HepG2 (cell line): ENCODE data around the gene LDAH. TPM values are rescaled to one million over a fixed set of nuclear protein-coding genes. Genes with fewer than 3 reads are reported as not detected.
A peak's percentile ranks its signal among the peaks of the same experiment; 100 is the strongest.

Experiments used
- MYNN ChIP-seq: sonication (generic); formaldehyde crosslinking; IDR thresholded peaks from 2 replicates; pipeline ENCODE4 v1.4.0; 2020; ENCODE audit warnings: mild to moderate bottlenecking, low read depth, missing genetic modification reagents
- NFE2L2 ChIP-seq: fragments of 150-350 bp; IDR thresholded peaks from 2 replicates; pipeline ENCODE4 v1.6.1; 2014; ENCODE audit warnings: low read length
- REXO4 ChIP-seq: sonication (generic); formaldehyde crosslinking; IDR thresholded peaks from 2 replicates; pipeline ENCODE4 v1.8.0; 2022; ENCODE audit warnings: missing genetic modification reagents, mild to moderate bottlenecking, borderline replicate concordance
- TBL1XR1 ChIP-seq: fragments of 150-350 bp; IDR thresholded peaks from 2 replicates; pipeline ENCODE4 v1.6.1; 2014; ENCODE audit warnings: borderline replicate concordance, low read length; ENCODE audit not compliant: partially characterized antibody
- ZBTB1 ChIP-seq: sonication (generic); formaldehyde crosslinking; IDR thresholded peaks from 2 replicates; pipeline ENCODE4 v1.4.0; 2020; ENCODE audit warnings: missing genetic modification reagents, borderline replicate concordance
- ZFP36L1 ChIP-seq: sonication (generic); formaldehyde crosslinking; IDR thresholded peaks from 2 replicates; pipeline ENCODE4 v1.8.0; 2022; ENCODE audit warnings: mild to moderate bottlenecking, missing genetic modification reagents, moderate library complexity
- ZNF33B ChIP-seq: sonication (generic); formaldehyde crosslinking; IDR thresholded peaks from 2 replicates; pipeline ENCODE4 v1.5.1; 2020; ENCODE audit warnings: mild to moderate bottlenecking, missing genetic modification reagents
- ZNF703 ChIP-seq: sonication (generic); formaldehyde crosslinking; IDR thresholded peaks from 2 replicates; pipeline ENCODE4 v1.5.1; 2020; ENCODE audit warnings: missing genetic modification reagents, mild to moderate bottlenecking, moderate library complexity, borderline replicate concordance
- ZSCAN29 ChIP-seq: sonication (generic); formaldehyde crosslinking; conservative IDR thresholded peaks from 2 replicates; pipeline ENCODE4 v1.4.0; 2020; ENCODE audit warnings: mild to moderate bottlenecking, missing genetic modification reagents
- polyA plus RNA-seq, 8 experiments: library from polyadenylated mRNA; depleted of rRNA in 3 of 8; stranded (reverse) in 7 of 8; unstranded in 1 of 8; fragments of >200 nt; fragmentation: Illumina TruSeq in 4 of 8; extraction: Trizol in 4 of 8; gene quantifications; 2 replicates each; pipeline versions ENCODE4 v1.2.1 to v1.2.3, GENCODE V29; 2011 to 2016; ENCODE audit warnings: low read depth in 4 of 8, missing spikeins in 1 of 8, mixed read lengths in 1 of 8; ENCODE audit not compliant: insufficient read depth in 1 of 8
- total RNA-seq, 5 experiments: library from RNA; depleted of rRNA; stranded (reverse); fragments of >200 nt; fragmentation: Illumina TruSeq; extraction: Trizol; gene quantifications; 2 replicates each; pipeline ENCODE4 v1.2.3, GENCODE V29; 2016; ENCODE audit warnings: low read depth in 1 of 5
- TF ChIP-seq, protein P1 (sequence below): sonication (generic); formaldehyde crosslinking; IDR thresholded peaks from 2 replicates; pipeline ENCODE4 v1.4.0; 2020; ENCODE audit warnings: mild to moderate bottlenecking, missing genetic modification reagents
- TF ChIP-seq, protein P2 (sequence below): sonication (generic); formaldehyde crosslinking; IDR thresholded peaks from 2 replicates; pipeline ENCODE4 v1.5.0; 2020; ENCODE audit warnings: mild to moderate bottlenecking, low read depth, missing genetic modification reagents, borderline replicate concordance
- TF ChIP-seq, protein P3 (sequence below): sonication (generic); formaldehyde crosslinking; conservative IDR thresholded peaks from 2 replicates; pipeline ENCODE4 v1.8.1; 2023; ENCODE audit warnings: missing genetic modification reagents
- TF ChIP-seq, protein P4 (sequence below): sonication (generic); formaldehyde crosslinking; IDR thresholded peaks from 2 replicates; pipeline ENCODE4 v1.5.0; 2020; ENCODE audit warnings: mild to moderate bottlenecking, missing genetic modification reagents

The LDAH gene
- total and polyA plus RNA-seq, 2 of the 13 experiments (the other 11 are each of a cell fraction or from before 2014, with no cell fraction given), result 28.8 to 46.2 TPM

- TF ChIP-seq ZFP36L1 (CRISPR knock-in tag) (peak; percentile 53; the same call in 1 of the 2 replicates), NFE2L2 (no peak), ZSCAN29 (no peak; the same call in 1 of the 2 replicates), ZNF703 (CRISPR knock-in tag) (peak; percentile 51; the same call in 1 of the 2 replicates), TBL1XR1 (peak; percentile 22), MYNN (CRISPR knock-in tag) (peak; percentile 93; the same call in 1 of the 2 replicates), ZNF33B (CRISPR knock-in tag) (0 out of 2 replicates have a peak, but pooled peaks have one; percentile 15), REXO4 (CRISPR knock-in tag) (no peak), ZBTB1 (CRISPR knock-in tag) (no peak)
- TF ChIP-seq, protein P1, sequence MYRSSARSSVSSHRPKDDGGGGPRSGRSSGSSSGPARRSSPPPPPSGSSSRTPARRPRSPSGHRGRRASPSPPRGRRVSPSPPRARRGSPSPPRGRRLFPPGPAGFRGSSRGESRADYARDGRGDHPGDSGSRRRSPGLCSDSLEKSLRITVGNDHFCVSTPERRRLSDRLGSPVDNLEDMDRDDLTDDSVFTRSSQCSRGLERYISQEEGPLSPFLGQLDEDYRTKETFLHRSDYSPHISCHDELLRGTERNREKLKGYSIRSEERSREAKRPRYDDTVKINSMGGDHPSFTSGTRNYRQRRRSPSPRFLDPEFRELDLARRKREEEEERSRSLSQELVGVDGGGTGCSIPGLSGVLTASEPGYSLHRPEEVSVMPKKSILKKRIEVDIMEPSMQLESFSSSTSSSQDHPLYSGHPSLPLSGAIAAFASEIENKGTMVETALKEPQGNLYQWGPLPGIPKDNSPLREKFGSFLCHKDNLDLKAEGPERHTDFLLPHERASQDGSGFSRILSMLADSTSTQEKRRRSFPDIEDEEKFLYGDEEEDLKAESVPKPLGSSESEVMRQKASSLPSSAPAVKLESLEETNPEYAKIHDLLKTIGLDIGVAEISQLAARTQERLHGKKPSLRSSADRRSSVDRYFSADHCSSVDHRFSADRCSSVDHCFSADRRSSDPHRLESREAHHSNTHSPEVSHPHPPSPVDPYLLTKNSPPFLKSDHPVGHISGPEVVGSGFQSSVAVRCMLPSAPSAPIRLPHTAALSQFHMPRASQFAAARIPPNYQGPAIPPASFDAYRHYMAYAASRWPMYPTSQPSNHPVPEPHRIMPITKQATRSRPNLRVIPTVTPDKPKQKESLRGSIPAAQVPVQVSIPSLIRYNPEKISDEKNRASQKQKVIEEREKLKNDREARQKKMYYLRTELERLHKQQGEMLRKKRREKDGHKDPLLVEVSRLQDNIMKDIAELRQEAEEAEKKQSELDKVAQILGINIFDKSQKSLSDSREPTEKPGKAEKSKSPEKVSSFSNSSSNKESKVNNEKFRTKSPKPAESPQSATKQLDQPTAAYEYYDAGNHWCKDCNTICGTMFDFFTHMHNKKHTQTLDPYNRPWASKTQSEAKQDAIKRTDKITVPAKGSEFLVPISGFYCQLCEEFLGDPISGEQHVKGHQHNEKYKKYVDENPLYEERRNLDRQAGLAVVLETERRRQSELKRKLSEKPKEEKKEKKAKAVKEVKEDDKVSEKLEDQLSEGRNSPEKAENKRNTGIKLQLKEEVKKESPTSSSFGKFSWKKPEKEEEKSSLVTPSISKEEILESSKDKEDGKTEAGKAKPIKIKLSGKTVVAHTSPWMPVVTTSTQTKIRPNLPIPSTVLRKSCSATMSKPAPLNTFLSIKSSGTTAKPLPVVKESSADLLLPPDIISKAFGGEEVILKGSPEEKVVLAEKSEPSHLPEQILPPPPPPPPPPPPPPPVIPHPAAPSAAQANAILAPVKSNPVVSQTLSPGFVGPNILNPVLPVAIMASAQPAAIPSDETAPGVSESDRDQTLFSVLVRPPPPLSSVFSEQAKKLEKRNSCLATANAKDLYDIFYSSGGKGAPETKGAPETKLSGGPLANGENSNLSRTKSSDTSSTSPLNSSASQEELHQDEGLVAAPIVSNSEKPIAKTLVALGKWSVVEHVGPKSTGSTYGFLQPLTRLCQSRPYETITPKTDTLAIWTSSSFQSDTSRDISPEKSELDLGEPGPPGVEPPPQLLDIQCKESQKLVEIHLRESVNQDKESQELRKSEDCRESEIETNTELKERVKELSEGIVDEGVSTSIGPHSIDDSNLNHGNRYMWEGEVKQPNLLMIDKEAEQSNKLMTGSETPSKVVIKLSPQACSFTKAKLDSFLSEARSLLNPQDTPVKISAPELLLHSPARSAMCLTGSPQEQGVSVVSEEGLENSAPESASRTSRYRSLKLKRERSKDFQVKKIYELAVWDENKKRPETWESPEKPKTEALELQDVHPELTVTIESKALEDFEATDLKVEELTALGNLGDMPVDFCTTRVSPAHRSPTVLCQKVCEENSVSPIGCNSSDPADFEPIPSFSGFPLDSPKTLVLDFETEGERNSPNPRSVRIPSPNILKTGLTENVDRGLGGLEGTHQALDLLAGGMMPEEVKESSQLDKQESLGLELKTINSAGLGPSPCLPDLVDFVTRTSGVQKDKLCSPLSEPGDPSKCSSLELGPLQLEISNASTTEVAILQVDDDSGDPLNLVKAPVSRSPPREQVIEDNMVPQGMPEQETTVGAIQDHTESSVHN (CRISPR knock-in tag), result 0 out of 2 replicates have a peak, but pooled peaks have one; percentile 79
- TF ChIP-seq, protein P2, sequence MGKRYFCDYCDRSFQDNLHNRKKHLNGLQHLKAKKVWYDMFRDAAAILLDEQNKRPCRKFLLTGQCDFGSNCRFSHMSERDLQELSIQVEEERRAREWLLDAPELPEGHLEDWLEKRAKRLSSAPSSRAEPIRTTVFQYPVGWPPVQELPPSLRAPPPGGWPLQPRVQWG (CRISPR knock-in tag), result no peak
- TF ChIP-seq, protein P3, sequence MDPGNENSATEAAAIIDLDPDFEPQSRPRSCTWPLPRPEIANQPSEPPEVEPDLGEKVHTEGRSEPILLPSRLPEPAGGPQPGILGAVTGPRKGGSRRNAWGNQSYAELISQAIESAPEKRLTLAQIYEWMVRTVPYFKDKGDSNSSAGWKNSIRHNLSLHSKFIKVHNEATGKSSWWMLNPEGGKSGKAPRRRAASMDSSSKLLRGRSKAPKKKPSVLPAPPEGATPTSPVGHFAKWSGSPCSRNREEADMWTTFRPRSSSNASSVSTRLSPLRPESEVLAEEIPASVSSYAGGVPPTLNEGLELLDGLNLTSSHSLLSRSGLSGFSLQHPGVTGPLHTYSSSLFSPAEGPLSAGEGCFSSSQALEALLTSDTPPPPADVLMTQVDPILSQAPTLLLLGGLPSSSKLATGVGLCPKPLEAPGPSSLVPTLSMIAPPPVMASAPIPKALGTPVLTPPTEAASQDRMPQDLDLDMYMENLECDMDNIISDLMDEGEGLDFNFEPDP (CRISPR knock-in tag), result peak; percentile 94; the same call in 1 of the 2 replicates
- TF ChIP-seq, protein P4, sequence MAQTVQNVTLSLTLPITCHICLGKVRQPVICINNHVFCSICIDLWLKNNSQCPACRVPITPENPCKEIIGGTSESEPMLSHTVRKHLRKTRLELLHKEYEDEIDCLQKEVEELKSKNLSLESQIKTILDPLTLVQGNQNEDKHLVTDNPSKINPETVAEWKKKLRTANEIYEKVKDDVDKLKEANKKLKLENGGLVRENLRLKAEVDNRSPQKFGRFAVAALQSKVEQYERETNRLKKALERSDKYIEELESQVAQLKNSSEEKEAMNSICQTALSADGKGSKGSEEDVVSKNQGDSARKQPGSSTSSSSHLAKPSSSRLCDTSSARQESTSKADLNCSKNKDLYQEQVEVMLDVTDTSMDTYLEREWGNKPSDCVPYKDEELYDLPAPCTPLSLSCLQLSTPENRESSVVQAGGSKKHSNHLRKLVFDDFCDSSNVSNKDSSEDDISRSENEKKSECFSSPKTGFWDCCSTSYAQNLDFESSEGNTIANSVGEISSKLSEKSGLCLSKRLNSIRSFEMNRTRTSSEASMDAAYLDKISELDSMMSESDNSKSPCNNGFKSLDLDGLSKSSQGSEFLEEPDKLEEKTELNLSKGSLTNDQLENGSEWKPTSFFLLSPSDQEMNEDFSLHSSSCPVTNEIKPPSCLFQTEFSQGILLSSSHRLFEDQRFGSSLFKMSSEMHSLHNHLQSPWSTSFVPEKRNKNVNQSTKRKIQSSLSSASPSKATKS, result no peak
Observed at GRCh38 chr2:20822535-20823490, at the start of gene LDAH (continued).
